ENCODE data around the gene TPBGL.

Gene TPBGL

GRCh38 chr11:75248924-75249256 is 8.3 kb downstream of the TPBGL start:
- DNase-seq: no peak

- no peak for DNase-seq
Measured at GRCh38 chr11:75249704-75250103, 9.1 kb downstream of the TPBGL start.

- no peak for DNase-seq
Measured at GRCh38 chr11:75254326-75254725, 13.8 kb downstream of the TPBGL start.

- DNase-seq: no peak
Measured at GRCh38 chr11:75260396-75261170, 20.0 kb downstream of the TPBGL start.

- no peak for DNase-seq
Measured at GRCh38 chr11:75261902-75262361, 21.4 kb downstream of the TPBGL start.

- DNase-seq: no peak
Measured at GRCh38 chr11:75262436-75262835, 21.9 kb downstream of the TPBGL start.

- no peak for DNase-seq
Measured at GRCh38 chr11:75262961-75263852, 22.6 kb downstream of the TPBGL start.

GRCh38 chr11:75263944-75264349 is 23.4 kb downstream of the TPBGL start:
- no peak for DNase-seq

- DNase-seq: no peak
Measured at GRCh38 chr11:75264356-75264755, 23.8 kb downstream of the TPBGL start.

GRCh38 chr11:75264971-75265370 is 24.4 kb downstream of the TPBGL start:
- no peak for DNase-seq

- no peak for DNase-seq
Measured at GRCh38 chr11:75265851-75266531, 25.4 kb downstream of the TPBGL start.

GRCh38 chr11:75267171-75267970 is 26.8 kb downstream of the TPBGL start:
- no peak for DNase-seq

GRCh38 chr11:75268626-75269366 is 28.2 kb downstream of the TPBGL start:
- no peak for DNase-seq

- DNase-seq: no peak
Measured at GRCh38 chr11:75269367-75269660, 28.7 kb downstream of the TPBGL start.

GRCh38 chr11:75269896-75270295 is 29.3 kb downstream of the TPBGL start:
- DNase-seq: no peak

- no peak for DNase-seq
Measured at GRCh38 chr11:75270896-75271418, 30.4 kb downstream of the TPBGL start.

GRCh38 chr11:75271730-75272129 is 31.2 kb downstream of the TPBGL start:
- DNase-seq: no peak

GRCh38 chr11:75272391-75272790 is 31.8 kb downstream of the TPBGL start:
- no peak for DNase-seq

- DNase-seq: no peak
Measured at GRCh38 chr11:75272821-75273301, 32.3 kb downstream of the TPBGL start.

- no peak for DNase-seq
Measured at GRCh38 chr11:75273411-75274391, 33.1 kb downstream of the TPBGL start.
